Natural killer cell (primary cell): ENCODE data around the gene YPEL1. TPM values are rescaled to one million over a fixed set of nuclear protein-coding genes. Genes with fewer than 3 reads are reported as not detected.

Experiments used
- ATAC-seq, 3 donors: fragments of 150-1000 bp in 2 of 3; fragments of 200-7000 bp in 1 of 3; cut with Tn5 transposase; 1 replicate in 1 of 3; 2 replicates in 2 of 3; pipeline ENCODE4 v1.10.0; 2021; ENCODE audit warnings: mild to moderate bottlenecking in 2 of 3, moderate library complexity in 2 of 3
- DNase-seq, 2 donors: peaks; one replicate each; pipeline versions ENCODE4 v3.0.0 to v3.0.0-alpha.2; 2013 to 2021; ENCODE audit warnings: mixed read lengths in 1 of 2
- H3K27ac ChIP-seq: one replicate; pipeline ENCODE4 v1.5.1; 2013; ENCODE audit warnings: mild to moderate bottlenecking, low read length
- H3K27me3 ChIP-seq: one replicate; pipeline ENCODE4 v1.6.1; 2013; ENCODE audit warnings: low read length; ENCODE audit not compliant: control insufficient read depth, insufficient read depth
- H3K36me3 ChIP-seq: one replicate; pipeline ENCODE4 v1.6.1; 2013; ENCODE audit warnings: low read length; ENCODE audit not compliant: control insufficient read depth, insufficient read depth
- H3K4me1 ChIP-seq: one replicate; pipeline ENCODE4 v1.6.1; 2013; ENCODE audit warnings: low read length; ENCODE audit not compliant: control insufficient read depth, insufficient read depth
- H3K4me3 ChIP-seq: one replicate; pipeline ENCODE4 v1.5.1; 2013; ENCODE audit warnings: low read length
- H3K9me3 ChIP-seq: one replicate; pipeline ENCODE4 v1.6.1; 2013; ENCODE audit warnings: low read length; ENCODE audit not compliant: control insufficient read depth, insufficient read depth
- H3K27ac Mint-ChIP-seq, 2 donors: one replicate each; pipeline ENCODE4 v1.8.0; 2022; ENCODE audit warnings: mild to moderate bottlenecking in 2 of 2, mixed read lengths in 2 of 2, moderate library complexity in 1 of 2
- H3K27me3 Mint-ChIP-seq, 2 donors: one replicate each; pipeline ENCODE4 v1.8.0; 2022; ENCODE audit warnings: low read depth in 2 of 2, mixed read lengths in 2 of 2
- H3K36me3 Mint-ChIP-seq: one replicate; pipeline ENCODE4 v1.8.0; 2022; ENCODE audit warnings: mixed read lengths
- H3K4me1 Mint-ChIP-seq, 2 donors: one replicate each; pipeline ENCODE4 v1.8.0; 2022; ENCODE audit warnings: mixed read lengths in 2 of 2
- H3K4me3 Mint-ChIP-seq: one replicate; pipeline ENCODE4 v1.8.0; 2022; ENCODE audit warnings: mild to moderate bottlenecking, moderate library complexity, mixed read lengths
- H3K9me3 Mint-ChIP-seq, 2 donors: one replicate each; pipeline ENCODE4 v1.8.0; 2022; ENCODE audit warnings: mixed read lengths in 2 of 2
- whole genome bisulfite sequencing: methylation state at CpG from one replicate; pipeline ENCODE4 v1.1.7; 2013; ENCODE audit warnings: missing lambda C conversion rate; ENCODE audit not compliant: insufficient coverage; 5-methylcytosine and 5-hydroxymethylcytosine counted together
- intact Hi-C: fragments of 100-400 bp; cut with micrococcal nuclease; formaldehyde crosslinking; loops from one replicate; pipeline ENCODE4 v1.14.2; 2022
- total RNA-seq, 4 donors: library from RNA; stranded (reverse); fragments of 120-200 nt in 1 of 4; gene quantifications; one replicate each; pipeline versions ENCODE4 v1.2.3 to v1.2.4, GENCODE V29; 2013 to 2022
- TF ChIP-seq, protein P1 (sequence below): fragments of 200-600 bp; IDR thresholded peaks from one replicate; pipeline ENCODE4 v1.8.0; 2022; ENCODE audit warnings: antibody characterized with exemption

YPEL1 gene
- total RNA-seq, 3 donors from 2014 or later (not counting 1 experiment from before 2014, with no cell fraction given): 59.9 to 86.3 (median 68.8) TPM

DNA sequence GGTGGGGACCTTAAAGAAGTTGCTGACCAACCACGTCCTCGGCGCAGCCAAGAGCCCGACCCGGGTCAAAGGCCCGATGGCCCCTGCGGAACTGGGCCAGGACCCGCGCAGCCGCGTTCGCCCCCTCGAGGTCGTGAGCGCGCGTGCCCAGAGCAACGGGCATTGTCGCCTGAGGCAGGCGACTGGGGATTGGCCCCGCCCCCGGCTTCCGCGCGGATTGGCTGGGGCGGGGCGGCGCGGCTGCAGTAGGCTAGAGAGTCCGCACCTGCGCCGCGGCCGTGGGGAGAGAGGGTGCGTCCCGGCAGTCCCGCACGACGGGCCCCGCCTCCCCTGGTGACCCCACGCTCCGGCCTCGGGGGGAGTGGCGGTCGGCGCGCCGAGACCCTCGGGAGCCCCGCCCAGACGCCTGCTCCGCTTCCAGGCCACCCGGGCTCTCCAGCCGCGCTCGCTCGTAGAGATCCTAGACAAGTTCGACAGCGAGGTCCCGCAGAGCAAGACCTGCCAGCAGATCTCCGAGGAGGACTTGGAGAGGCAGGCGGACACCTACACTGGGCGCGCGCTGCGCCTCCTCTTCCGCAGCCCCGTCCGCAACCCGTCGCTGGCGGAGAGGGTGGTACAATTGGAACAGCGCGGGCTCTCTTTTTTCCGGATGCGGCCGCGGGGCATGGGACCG is 78.1 kb downstream of the YPEL1 start:
- peak overlapping the region; percentile 28 for H3K27ac ChIP-seq
- H3K4me1 ChIP-seq: peaks cover 21% of the 10 kb centered on the region
- no peaks in the 10 kb centered on the region for H3K9me3 ChIP-seq
- H3K4me1 Mint-ChIP-seq: peaks cover 10 to 14% of the 10 kb centered on the region in 2 donors
- peak overlapping the region; percentile 70 for H3K4me3 ChIP-seq
- DNase-seq: peak; percentile 75 to 87
- no peaks in the 10 kb centered on the region for H3K27me3 ChIP-seq
- no peaks in the 10 kb centered on the region for H3K9me3 Mint-ChIP-seq
- under 1% methylated on average over 79 of the region's 79 CpGs for WGBS
- peak overlapping the region; percentile 72 to 75 for H3K27ac Mint-ChIP-seq
- peak overlapping the region; percentile 89 for H3K4me3 Mint-ChIP-seq
- TF ChIP-seq, protein P1, sequence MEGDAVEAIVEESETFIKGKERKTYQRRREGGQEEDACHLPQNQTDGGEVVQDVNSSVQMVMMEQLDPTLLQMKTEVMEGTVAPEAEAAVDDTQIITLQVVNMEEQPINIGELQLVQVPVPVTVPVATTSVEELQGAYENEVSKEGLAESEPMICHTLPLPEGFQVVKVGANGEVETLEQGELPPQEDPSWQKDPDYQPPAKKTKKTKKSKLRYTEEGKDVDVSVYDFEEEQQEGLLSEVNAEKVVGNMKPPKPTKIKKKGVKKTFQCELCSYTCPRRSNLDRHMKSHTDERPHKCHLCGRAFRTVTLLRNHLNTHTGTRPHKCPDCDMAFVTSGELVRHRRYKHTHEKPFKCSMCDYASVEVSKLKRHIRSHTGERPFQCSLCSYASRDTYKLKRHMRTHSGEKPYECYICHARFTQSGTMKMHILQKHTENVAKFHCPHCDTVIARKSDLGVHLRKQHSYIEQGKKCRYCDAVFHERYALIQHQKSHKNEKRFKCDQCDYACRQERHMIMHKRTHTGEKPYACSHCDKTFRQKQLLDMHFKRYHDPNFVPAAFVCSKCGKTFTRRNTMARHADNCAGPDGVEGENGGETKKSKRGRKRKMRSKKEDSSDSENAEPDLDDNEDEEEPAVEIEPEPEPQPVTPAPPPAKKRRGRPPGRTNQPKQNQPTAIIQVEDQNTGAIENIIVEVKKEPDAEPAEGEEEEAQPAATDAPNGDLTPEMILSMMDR: peak; percentile 40
- H3K36me3 ChIP-seq: no peaks in the 10 kb centered on the region
- H3K27me3 Mint-ChIP-seq: no peaks in the 10 kb centered on the region
- intact Hi-C loops: no loop called here
- H3K36me3 Mint-ChIP-seq: no peaks in the 10 kb centered on the region
- ATAC-seq: peak; percentile 94 to 96 (median 96)

DNA sequence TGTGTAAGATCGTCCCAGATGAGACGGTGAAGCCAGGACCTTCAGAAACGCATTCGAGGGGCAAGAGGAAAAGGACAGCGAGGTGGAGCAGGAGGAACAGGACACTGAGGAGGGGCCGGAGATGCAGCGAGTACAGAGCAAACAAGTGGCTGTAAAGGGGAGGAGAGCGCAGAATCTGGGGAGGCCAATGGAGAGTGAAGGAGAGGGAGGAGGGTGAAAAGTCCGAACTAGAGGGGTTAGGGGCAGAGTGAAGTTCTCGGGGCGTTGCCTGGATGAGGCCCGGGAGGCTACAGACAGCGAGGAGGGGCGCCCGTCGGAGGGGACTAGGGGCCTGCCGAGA is 78.6 kb downstream of the YPEL1 start:
- no peaks in the 10 kb centered on the region for H3K36me3 ChIP-seq
- no peaks in the 10 kb centered on the region for H3K9me3 ChIP-seq
- peaks cover 13 to 19% of the 10 kb centered on the region in 2 donors for H3K4me1 Mint-ChIP-seq
- peaks cover 26% of the 10 kb centered on the region for H3K4me1 ChIP-seq
- H3K36me3 Mint-ChIP-seq: no peaks in the 10 kb centered on the region
- ATAC-seq (no peak), DNase-seq (peak in 1 of 2 donors; percentile 16)
- intact Hi-C loops: no loop called here
- TF ChIP-seq, protein P1: no peak
- H3K27me3 ChIP-seq: no peaks in the 10 kb centered on the region
- peak overlapping the region; percentile 89 for H3K4me3 Mint-ChIP-seq
- H3K9me3 Mint-ChIP-seq: no peaks in the 10 kb centered on the region
- WGBS: 68% methylated on average over 17 of the region's 17 CpGs
- peak overlapping the region; percentile 17 for H3K4me3 ChIP-seq
- H3K27me3 Mint-ChIP-seq: no peaks in the 10 kb centered on the region
- H3K27ac ChIP-seq: no peak overlapping the region
- peak overlapping the region; percentile 72 to 75 for H3K27ac Mint-ChIP-seq

GRCh38 chr22:21652547-21653545 is 82.7 kb downstream of the YPEL1 start:
- DNase-seq (no peak), ATAC-seq (no peak)
- TF ChIP-seq, protein P1: no peak
- H3K9me3 Mint-ChIP-seq: no peaks in the 10 kb centered on the region
- intact Hi-C loops: no loop called here
- no peak overlapping the region for H3K27ac ChIP-seq
- H3K4me3 ChIP-seq: peak overlapping the region; percentile 33
- H3K27me3 ChIP-seq: no peaks in the 10 kb centered on the region
- peak overlapping the region; percentile 89 for H3K4me3 Mint-ChIP-seq
- H3K36me3 Mint-ChIP-seq: no peaks in the 10 kb centered on the region
- H3K4me1 Mint-ChIP-seq: peaks cover 25 to 32% of the 10 kb centered on the region in 2 donors
- no peaks in the 10 kb centered on the region for H3K27me3 Mint-ChIP-seq
- 43% methylated on average over 39 of the region's 40 CpGs for WGBS
- H3K36me3 ChIP-seq: peaks cover 3% of the 10 kb centered on the region
- H3K9me3 ChIP-seq: no peaks in the 10 kb centered on the region
- H3K27ac Mint-ChIP-seq: peak overlapping the region in 1 of 2 donors; percentile 87
- H3K4me1 ChIP-seq: peaks cover 31% of the 10 kb centered on the region
